Activated CD8-positive, alpha-beta T cell treated with anti-CD3 and anti-CD28 coated beads for 36 hours (primary cell): ENCODE data around the gene ARL16. TPM values are rescaled to one million over a fixed set of nuclear protein-coding genes. Genes with fewer than 3 reads are reported as not detected.

Experiments used
- ATAC-seq: fragments of 200-7000 bp; cut with Tn5 transposase; one replicate; pipeline ENCODE4 v1.10.0; 2021; ENCODE audit warnings: mild to moderate bottlenecking, moderate library complexity
- CTCF ChIA-PET: fragments of 350-600 bp; sonication (Branson Sonifier 250); formaldehyde crosslinking; loops from one replicate; lab custom pipeline; 2021; ENCODE audit warnings: antibody characterized with exemption; lab: Charles Lee
- POLR2A ChIA-PET: fragments of 350-600 bp; sonication (Branson Sonifier 250); formaldehyde crosslinking; loops from one replicate; lab custom pipeline; 2021; ENCODE audit warnings: antibody characterized with exemption; lab: Charles Lee
- DNase-seq: peaks from one replicate; pipeline ENCODE4 v3.0.0-alpha.2; 2020
- H3K27ac Mint-ChIP-seq: one replicate; pipeline ENCODE4 v1.8.0; 2021; ENCODE audit warnings: mild to moderate bottlenecking, mixed read lengths
- H3K27me3 Mint-ChIP-seq: one replicate; pipeline ENCODE4 v1.8.0; 2021; ENCODE audit warnings: mixed read lengths
- H3K36me3 Mint-ChIP-seq: one replicate; pipeline ENCODE4 v1.8.0; 2021; ENCODE audit warnings: low read depth, mixed read lengths
- H3K4me1 Mint-ChIP-seq: one replicate; pipeline ENCODE4 v1.8.0; 2021; ENCODE audit warnings: low read depth, mixed read lengths
- H3K4me3 Mint-ChIP-seq: one replicate; pipeline ENCODE4 v1.8.0; 2021; ENCODE audit warnings: mild to moderate bottlenecking, moderate library complexity, mixed read lengths
- H3K9me3 Mint-ChIP-seq: one replicate; pipeline ENCODE4 v1.8.0; 2021; ENCODE audit warnings: mixed read lengths
- CTCF ChIP-seq: fragments of 200-600 bp; IDR thresholded peaks from one replicate; pipeline ENCODE4 v1.8.0; 2022; ENCODE audit warnings: antibody characterized with exemption, mild to moderate bottlenecking
- intact Hi-C: fragments of 100-400 bp; cut with micrococcal nuclease; formaldehyde crosslinking; loops from one replicate; pipeline ENCODE4 v1.10.0; 2022
- microRNA-seq: library from miRNA; unstranded; fragments of <30 nt; microRNA quantifications from one replicate; pipeline ENCODE4 v1.2.0, GENCODE V29; 2022; ENCODE audit warnings: borderline microRNAs expressed, borderline replicate concordance
- total RNA-seq, 2 experiments: library from RNA; stranded (reverse); gene quantifications; one replicate each; pipeline ENCODE4 v1.2.3, GENCODE V29; 2021

The ARL16 gene
- total RNA-seq, 2 experiments from 2014 or later = 22.3 to 23.5 TPM

- Mint-ChIP-seq H3K36me3 (peaks cover 38% of the 10 kb centered on the region), H3K27ac (peak overlapping the region; percentile 55), H3K27me3 (no peaks in the 10 kb centered on the region), H3K9me3 (no peaks in the 10 kb centered on the region), H3K4me3 (no peak overlapping the region), H3K4me1 (peaks cover 19% of the 10 kb centered on the region)
- CTCF ChIA-PET = interaction anchor here (1.2 kb wide), 1 partner anchor 30 kb away, joined by 7 read pairs; no protein-coding TSS in a partner anchor
- intact Hi-C loops = no loop called here
- ATAC-seq (no peak), DNase-seq (no peak)
- POLR2A ChIA-PET = interaction anchor here (0.7 kb wide), 1 partner anchor 34 kb away, joined by 3 read pairs; no protein-coding TSS in a partner anchor
- TF ChIP-seq CTCF = no peak
Measured at GRCh38 chr17:81631482-81631881, 52.1 kb downstream of the ARL16 start.

Small RNAs within 50 kb of the gene (microRNA-seq; reads per million reads assigned to microRNA genes)
- gene MIR6786 = 0.91 reads per million

Other genes starting within 250 kb of the ARL16 start
- 1,000 to 10,000 TPM; 4,606 to 4,756 TPM for gene ACTG1, start 171.0 kb downstream of the ARL16 start, total RNA-seq
- gene FSCN2, start 155.4 kb downstream of the ARL16 start, total RNA-seq = under 1 TPM in 1 of 2 experiments, not detected in 1; 0.32 TPM
- 10 to 100 TPM; 40.5 to 42.7 TPM for gene FAAP100, start 131.4 kb downstream of the ARL16 start, total RNA-seq
- 10 to 100 TPM; 75.9 to 87.7 TPM for gene NPLOC4, start 46.7 kb downstream of the ARL16 start, total RNA-seq
- gene TSPAN10, start 46.6 kb downstream of the ARL16 start, total RNA-seq = under 1 TPM; 0.18 to 0.22 TPM
- 10 to 100 TPM in 1 of 2 experiments, 1 to 10 TPM in 1; 8.9 to 11.4 TPM for gene PDE6G, start 27.3 kb downstream of the ARL16 start, total RNA-seq
- gene OXLD1, start 17.2 kb downstream of the ARL16 start, total RNA-seq = 10 to 100 TPM; 50.1 to 52.6 TPM
- 10 to 100 TPM; 34.1 to 37.2 TPM for gene CCDC137, start 17.1 kb downstream of the ARL16 start, total RNA-seq
- 100 to 1,000 TPM in 1 of 2 experiments, 10 to 100 TPM in 1; 98.9 to 113 TPM for gene HGS, start 214 bp upstream of the ARL16 start, total RNA-seq
- gene MRPL12, start 19.6 kb upstream of the ARL16 start, total RNA-seq = 100 to 1,000 TPM; 149 to 152 TPM
- gene SLC25A10, start 28.5 kb upstream of the ARL16 start, total RNA-seq = 10 to 100 TPM; 29.4 to 30.5 TPM
- gene GCGR, start 120.4 kb upstream of the ARL16 start, total RNA-seq = not detected
- gene MCRIP1, start 149.5 kb upstream of the ARL16 start, total RNA-seq = 10 to 100 TPM; 55.1 to 56.5 TPM
- gene PPP1R27, start 151.3 kb upstream of the ARL16 start, total RNA-seq = not detected
- gene P4HB, start 176.7 kb upstream of the ARL16 start, total RNA-seq = 100 to 1,000 TPM; 408 to 434 TPM
- gene ARHGDIA, start 187.5 kb upstream of the ARL16 start, total RNA-seq = 100 to 1,000 TPM; 450 to 470 TPM
- gene ALYREF, start 207.8 kb upstream of the ARL16 start, total RNA-seq = 100 to 1,000 TPM; 241 TPM
- 100 to 1,000 TPM; 122 to 130 TPM for gene ANAPC11, start 207.9 kb upstream of the ARL16 start, total RNA-seq
- under 1 TPM in 1 of 2 experiments, not detected in 1; 0.18 TPM for gene NPB, start 218.4 kb upstream of the ARL16 start, total RNA-seq
- 10 to 100 TPM; 20.5 to 22.6 TPM for gene PCYT2, start 227.6 kb upstream of the ARL16 start, total RNA-seq
- 10 to 100 TPM; 28.1 to 32.0 TPM for gene SIRT7, start 234.4 kb upstream of the ARL16 start, total RNA-seq
- gene MAFG, start 243.9 kb upstream of the ARL16 start, total RNA-seq = 10 to 100 TPM; 12.4 to 14.1 TPM